Stomach smooth muscle (tissue), 2 donors: ENCODE data around the gene KCNQ1OT1.
A peak's percentile ranks its signal among the peaks of the same experiment; 100 is the strongest.

ENCODE experiments used
- H3K27ac ChIP-seq: one replicate; pipeline ENCODE4 v1.7.0; 2013; ENCODE audit warnings: mild to moderate bottlenecking, low read length, inconsistent platforms
- H3K27me3 ChIP-seq, 2 donors: one replicate each; pipeline ENCODE4 v1.7.0; 2013; ENCODE audit warnings: low read length in 2 of 2; ENCODE audit not compliant: insufficient read depth in 2 of 2, control insufficient read depth in 1 of 2
- H3K36me3 ChIP-seq, 2 donors: one replicate each; pipeline ENCODE4 v1.7.0; 2013; ENCODE audit warnings: low read length in 2 of 2; ENCODE audit not compliant: control insufficient read depth in 2 of 2, insufficient read depth in 2 of 2
- H3K4me1 ChIP-seq: one replicate; pipeline ENCODE4 v1.7.0; 2013; ENCODE audit warnings: low read length; ENCODE audit not compliant: control insufficient read depth, insufficient read depth
- H3K4me3 ChIP-seq, 2 donors: one replicate each; pipeline ENCODE4 v1.7.0; 2013; ENCODE audit warnings: low read length in 2 of 2
- H3K9ac ChIP-seq, 2 donors: one replicate each; pipeline ENCODE4 v1.7.0; 2013; ENCODE audit warnings: low read length in 2 of 2, mild to moderate bottlenecking in 1 of 2
- H3K9me3 ChIP-seq, 2 donors: one replicate each; pipeline ENCODE4 v1.7.0; 2013; ENCODE audit warnings: low read length in 2 of 2; ENCODE audit not compliant: control insufficient read depth in 2 of 2
- donor health status: healthy.
- donor health status: Pancreatic carcinoma.

Gene KCNQ1OT1

DNA sequence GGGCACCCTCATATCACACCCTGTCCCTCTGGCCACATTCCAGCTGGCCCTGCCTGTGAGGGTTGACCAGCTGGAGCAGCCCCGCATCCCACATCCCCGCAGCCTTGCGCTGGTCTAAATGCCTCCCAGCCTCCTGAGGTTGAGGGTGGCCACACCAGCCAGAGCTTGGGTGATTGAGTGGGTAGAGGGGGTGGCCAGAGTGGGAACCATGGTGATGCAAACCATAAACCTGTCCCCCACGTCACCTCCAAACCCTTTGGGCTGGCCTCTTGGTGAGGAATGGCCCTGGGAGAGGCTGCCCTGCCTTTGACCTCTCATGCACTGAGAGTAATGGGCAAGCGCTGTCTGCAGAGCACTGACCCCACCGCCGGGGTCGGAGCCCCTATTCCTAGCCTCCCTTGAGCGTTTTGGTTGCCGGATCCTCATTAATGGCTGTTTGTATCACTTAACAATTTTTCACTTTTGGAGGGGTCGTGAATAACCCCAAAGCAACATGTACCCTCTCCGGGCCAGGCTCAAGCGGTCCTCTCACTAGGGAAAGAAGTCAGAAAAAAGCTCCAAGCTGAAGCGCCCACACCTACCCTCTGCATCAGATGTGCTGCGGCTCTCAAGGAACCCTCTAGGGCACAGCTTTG lies 16.0 kb upstream of the KCNQ1OT1 start:
- H3K27ac ChIP-seq: no peak overlapping the region
- no peak overlapping the region for H3K9ac ChIP-seq
- H3K27me3 ChIP-seq: no peaks in the 10 kb centered on the region
- no peaks in the 10 kb centered on the region for H3K4me1 ChIP-seq
- no peaks in the 10 kb centered on the region for H3K9me3 ChIP-seq
- H3K36me3 ChIP-seq: no peaks in the 10 kb centered on the region
- H3K4me3 ChIP-seq: no peak overlapping the region

DNA sequence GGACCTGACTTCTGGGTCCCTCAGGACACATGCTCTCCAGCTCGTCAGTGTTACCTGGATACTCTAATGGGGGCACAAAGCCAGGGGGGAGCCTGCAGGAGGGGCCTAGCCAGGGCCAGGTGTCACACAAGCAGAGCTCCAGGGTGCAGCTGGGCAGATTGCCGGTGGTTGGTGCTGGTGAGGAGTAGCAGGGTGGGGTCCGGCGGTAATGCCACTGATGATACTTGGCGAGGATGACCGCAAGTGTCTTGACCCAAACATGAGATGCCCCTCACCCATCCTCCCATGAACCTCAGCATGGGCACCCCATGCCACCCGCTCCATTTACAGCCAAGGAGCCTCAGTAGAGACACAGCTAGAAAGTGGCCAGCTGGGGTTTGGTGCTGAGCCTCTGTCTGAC lies 15.1 kb upstream of the KCNQ1OT1 start:
- Histone ChIP-seq H3K9me3 (no peaks in the 10 kb centered on the region), H3K27me3 (no peaks in the 10 kb centered on the region), H3K4me3 (no peak overlapping the region), H3K9ac (no peak overlapping the region), H3K27ac (no peak overlapping the region), H3K4me1 (no peaks in the 10 kb centered on the region), H3K36me3 (no peaks in the 10 kb centered on the region)

DNA sequence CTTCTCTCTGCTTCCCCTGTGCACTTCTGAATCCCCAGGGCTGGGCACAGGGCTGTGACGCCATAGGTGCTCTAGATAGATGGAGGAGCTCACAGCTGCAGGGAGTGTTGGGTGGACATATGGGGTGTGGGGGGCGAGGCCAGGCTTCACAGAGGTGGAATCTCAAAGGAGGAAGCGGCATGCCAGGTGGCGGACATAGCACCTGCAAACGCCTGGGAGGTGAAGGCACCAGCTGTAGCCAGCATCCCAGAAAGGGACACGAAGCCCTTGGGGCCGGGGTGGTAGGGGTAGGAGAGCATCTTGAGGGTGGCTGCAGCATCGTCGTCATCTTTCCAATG lies 14.6 kb upstream of the KCNQ1OT1 start:
- H3K27me3 ChIP-seq: no peaks in the 10 kb centered on the region
- no peak overlapping the region for H3K9ac ChIP-seq
- H3K4me1 ChIP-seq: peaks cover 1% of the 10 kb centered on the region

DNA sequence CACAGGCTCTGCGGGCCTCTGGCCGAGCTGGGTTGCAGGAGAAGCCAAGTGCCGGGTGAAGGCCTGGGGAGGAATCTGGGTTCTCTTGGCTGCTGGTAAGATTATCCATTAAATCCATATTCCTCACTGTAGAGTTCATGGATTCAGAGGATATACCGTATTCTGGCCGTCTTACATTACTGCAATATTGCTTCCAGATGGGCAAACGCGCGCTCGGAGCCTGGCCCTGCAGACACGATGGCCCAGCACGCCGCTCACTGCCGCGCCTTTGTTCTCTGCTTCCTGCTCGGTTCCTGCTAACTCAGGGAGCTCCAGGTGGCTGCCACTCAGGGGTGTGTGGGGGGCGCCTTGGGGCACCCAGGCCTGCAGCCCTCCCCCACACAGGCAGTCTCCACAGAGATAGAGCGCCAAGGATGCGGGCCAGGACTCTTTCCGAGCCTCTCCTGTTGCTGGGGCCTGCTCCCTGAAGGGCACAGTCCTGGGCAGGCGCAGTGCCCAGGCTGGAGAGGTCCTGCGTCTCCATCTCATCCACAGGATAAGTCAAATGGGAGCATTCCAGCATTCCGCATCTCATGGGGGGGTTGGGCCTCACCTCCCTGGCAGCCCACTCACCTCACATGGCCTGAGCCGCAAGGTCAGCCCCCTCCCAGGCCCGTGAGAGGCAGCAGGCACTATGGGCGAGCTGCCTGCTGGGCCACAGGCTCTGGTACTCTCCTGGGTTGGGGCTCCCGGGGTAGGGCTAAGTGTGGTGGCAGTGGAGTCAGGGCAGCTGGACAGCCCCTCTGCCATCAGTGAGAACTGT lies 14.1 kb upstream of the KCNQ1OT1 start:
- no peaks in the 10 kb centered on the region for H3K9me3 ChIP-seq
- no peak overlapping the region for H3K4me3 ChIP-seq
- H3K27me3 ChIP-seq: no peaks in the 10 kb centered on the region
- H3K36me3 ChIP-seq: no peaks in the 10 kb centered on the region
- H3K4me1 ChIP-seq: peaks cover 4% of the 10 kb centered on the region
- H3K9ac ChIP-seq: no peak overlapping the region
- H3K27ac ChIP-seq: no peak overlapping the region

More for the DNA sequence above, 14.6 kb upstream of the KCNQ1OT1 start:
- H3K36me3 ChIP-seq: no peaks in the 10 kb centered on the region
- H3K4me3 ChIP-seq: no peak overlapping the region
- H3K27ac ChIP-seq: no peak overlapping the region
- no peaks in the 10 kb centered on the region for H3K9me3 ChIP-seq

DNA sequence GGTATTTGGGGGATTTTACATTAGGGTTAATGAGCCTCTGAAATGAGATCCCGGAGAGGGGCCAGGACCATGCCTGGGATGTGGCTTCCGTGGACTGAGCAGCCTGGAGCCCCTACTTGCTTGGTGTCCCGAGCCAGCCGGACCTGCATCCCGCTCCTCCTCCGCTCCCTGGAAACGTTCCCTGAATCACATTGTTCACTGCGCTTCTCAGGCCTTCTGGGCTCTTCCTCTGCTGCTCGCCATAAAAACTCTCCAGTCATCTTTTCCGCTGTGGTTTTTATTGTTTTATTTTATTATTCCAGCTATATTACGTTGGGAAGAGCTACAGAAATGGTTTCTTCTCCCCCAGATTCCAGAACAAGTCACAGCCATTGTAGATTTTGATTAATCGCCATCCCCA lies 13.3 kb upstream of the KCNQ1OT1 start:
- H3K4me1 ChIP-seq: peaks cover 11% of the 10 kb centered on the region
- no peak overlapping the region for H3K27ac ChIP-seq
- no peaks in the 10 kb centered on the region for H3K36me3 ChIP-seq
- H3K9me3 ChIP-seq: no peaks in the 10 kb centered on the region
- H3K9ac ChIP-seq: no peak overlapping the region
- H3K27me3 ChIP-seq: no peaks in the 10 kb centered on the region
- no peak overlapping the region for H3K4me3 ChIP-seq

DNA sequence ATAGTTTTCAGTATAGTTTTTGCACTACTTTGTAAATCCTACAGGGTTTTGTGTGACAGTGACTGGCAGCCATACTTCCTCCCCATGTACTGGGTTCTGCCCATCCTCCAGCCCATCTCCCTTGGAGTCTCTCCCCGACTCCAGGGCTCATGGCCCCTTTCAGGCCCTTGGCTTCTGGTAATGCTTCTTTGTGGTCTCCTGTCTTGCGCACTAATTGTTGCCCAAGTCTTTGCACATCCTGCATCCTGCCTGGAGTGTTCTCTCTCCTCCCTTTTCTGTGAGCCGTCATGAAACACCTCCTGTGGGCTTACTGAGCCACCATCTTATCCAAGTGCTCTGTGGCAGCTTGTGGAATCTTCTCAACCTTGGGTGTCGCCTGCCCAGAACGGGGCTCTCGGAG lies 11.4 kb upstream of the KCNQ1OT1 start:
- Histone ChIP-seq H3K4me3 (no peak overlapping the region), H3K36me3 (no peaks in the 10 kb centered on the region), H3K27ac (peak overlapping the region; percentile 11), H3K4me1 (peaks cover 26% of the 10 kb centered on the region), H3K9ac (no peak overlapping the region), H3K27me3 (no peaks in the 10 kb centered on the region), H3K9me3 (peaks cover 0 to 5% of the 10 kb centered on the region in 2 donors)

DNA sequence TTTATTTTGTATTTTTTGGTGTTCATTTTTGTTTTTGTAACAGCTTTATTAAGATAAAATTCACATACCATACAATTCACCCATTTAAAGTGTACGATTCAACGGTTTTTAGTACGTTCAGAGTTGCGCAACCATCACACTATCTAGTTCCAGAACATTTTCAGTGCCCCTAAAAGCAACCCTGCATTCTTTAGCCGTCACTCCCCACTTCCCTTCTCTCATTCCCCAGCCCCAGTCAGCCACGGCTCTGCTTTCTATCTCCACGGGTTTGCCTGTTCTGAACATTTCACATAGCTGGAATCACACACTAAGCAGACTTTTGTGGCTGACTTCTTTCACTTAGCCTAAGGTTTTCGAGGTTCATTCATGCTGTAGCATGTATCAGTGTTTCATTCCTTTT lies 9.6 kb upstream of the KCNQ1OT1 start:
- Histone ChIP-seq H3K27ac (peak overlapping the region; percentile 73), H3K4me1 (peaks cover 28% of the 10 kb centered on the region)

DNA sequence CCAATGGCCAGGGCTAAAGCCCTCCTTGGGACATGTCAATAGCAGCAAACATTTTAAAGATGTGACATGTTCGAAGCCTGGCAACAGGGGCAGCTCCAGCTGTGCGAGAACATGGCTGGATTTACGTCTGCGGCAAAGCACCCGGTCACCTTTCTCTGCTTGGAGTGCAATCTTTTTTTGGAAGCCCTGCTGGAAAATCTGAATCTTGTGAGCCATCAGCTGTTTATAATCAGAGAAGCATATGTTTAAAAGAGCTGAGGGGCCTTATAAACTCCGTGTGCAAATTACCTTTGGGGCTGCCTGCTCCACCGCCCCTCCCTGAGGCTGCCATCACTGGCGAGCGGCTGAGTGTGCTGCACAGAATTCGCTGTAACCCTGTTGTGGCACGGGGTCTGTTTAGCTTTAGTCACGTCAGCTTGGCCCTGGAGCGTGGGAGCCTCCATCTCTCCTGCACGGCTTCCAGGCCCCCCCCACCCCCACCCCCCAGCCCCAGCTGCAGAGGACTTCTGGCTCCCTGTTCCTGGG lies 9.0 kb upstream of the KCNQ1OT1 start:
- Histone ChIP-seq H3K9ac (peak overlapping the region; percentile 39 to 51), H3K27me3 (no peaks in the 10 kb centered on the region), H3K4me3 (peak overlapping the region; percentile 41 to 65), H3K9me3 (peaks cover 0 to 5% of the 10 kb centered on the region in 2 donors), H3K36me3 (no peaks in the 10 kb centered on the region), H3K27ac (peak overlapping the region; percentile 98), H3K4me1 (peaks cover 28% of the 10 kb centered on the region)

More for the DNA sequence above, 9.6 kb upstream of the KCNQ1OT1 start:
- H3K9me3 ChIP-seq: peaks cover 0 to 5% of the 10 kb centered on the region in 2 donors
- H3K36me3 ChIP-seq: no peaks in the 10 kb centered on the region
- no peaks in the 10 kb centered on the region for H3K27me3 ChIP-seq
- peak overlapping the region; percentile 14 to 64 for H3K9ac ChIP-seq
- peak overlapping the region; percentile 42 to 58 for H3K4me3 ChIP-seq

DNA sequence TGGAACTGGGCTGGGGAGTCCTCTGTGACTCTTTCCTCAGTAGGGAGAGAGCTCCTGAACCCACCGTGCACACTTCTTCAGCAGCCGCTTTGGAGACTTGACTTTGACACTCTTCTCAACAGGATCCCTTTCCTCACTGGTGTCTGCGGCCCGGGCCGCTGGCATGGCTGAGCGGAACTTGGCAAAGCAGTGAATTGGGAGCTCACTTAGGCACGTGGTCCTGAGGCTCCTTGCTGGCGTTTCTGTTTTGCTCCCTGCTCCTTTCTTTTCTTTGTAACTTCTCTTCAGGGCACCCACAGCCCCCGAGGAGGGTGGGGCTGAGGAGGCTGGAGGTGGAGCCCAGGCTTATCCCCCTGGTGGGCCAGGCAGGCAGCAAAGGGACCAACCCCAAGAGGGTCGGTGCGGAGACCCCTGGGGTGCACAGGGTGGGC lies 8.4 kb upstream of the KCNQ1OT1 start:
- peak overlapping the region; percentile 39 to 51 for H3K9ac ChIP-seq
- peaks cover 0 to 5% of the 10 kb centered on the region in 2 donors for H3K9me3 ChIP-seq
- no peaks in the 10 kb centered on the region for H3K36me3 ChIP-seq
- H3K27ac ChIP-seq: peak overlapping the region; percentile 98
- no peaks in the 10 kb centered on the region for H3K27me3 ChIP-seq
- H3K4me1 ChIP-seq: peaks cover 28% of the 10 kb centered on the region
- peak overlapping the region; percentile 41 to 65 for H3K4me3 ChIP-seq

DNA sequence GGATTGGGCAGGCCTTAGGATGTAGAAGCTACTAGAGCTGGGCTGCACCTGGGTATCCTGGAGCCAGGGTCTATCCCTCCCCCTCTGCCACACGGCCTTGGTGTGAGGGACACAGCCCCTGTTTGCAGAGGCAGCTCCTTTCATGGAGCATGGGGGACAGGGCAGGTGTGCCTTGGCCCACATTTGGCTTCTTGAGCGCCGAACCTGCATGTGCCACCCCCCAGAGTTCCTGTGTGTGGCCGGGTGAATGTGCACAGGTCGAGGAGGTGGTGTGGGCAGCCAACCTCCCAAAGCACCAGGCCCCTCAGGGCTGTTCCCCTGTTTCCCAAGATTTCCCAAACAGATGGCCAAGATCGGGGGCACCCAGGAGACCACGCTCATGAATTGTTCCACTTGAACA lies 7.9 kb upstream of the KCNQ1OT1 start:
- Histone ChIP-seq H3K4me3 (peak overlapping the region in 1 of 2 donors; percentile 65), H3K27me3 (no peaks in the 10 kb centered on the region), H3K9me3 (peaks cover 0 to 5% of the 10 kb centered on the region in 2 donors), H3K4me1 (peaks cover 28% of the 10 kb centered on the region), H3K27ac (peak overlapping the region; percentile 98), H3K36me3 (no peaks in the 10 kb centered on the region), H3K9ac (no peak overlapping the region)

DNA sequence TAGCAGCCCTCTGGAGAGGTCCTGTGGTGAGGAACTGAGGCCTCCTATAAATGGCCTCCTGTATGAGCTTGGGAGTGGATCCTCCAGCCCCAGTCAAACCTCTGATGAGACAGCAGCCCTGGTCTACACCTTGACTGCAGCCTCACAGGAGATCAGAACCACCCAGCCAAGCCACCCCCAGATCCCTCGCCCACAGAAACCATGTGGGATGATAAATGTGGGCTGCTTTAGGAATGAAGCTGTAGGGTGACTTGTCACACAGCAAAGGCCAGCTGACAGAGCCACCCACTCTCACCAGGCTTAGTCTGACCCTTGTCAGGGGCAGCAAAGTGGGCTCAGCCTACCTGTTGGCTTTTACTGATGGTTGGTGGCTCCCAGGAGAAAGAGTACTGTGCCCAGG lies 6.5 kb upstream of the KCNQ1OT1 start:
- Histone ChIP-seq H3K27ac (no peak overlapping the region), H3K9me3 (peaks cover 0 to 5% of the 10 kb centered on the region in 2 donors)

More for the DNA sequence above, 6.5 kb upstream of the KCNQ1OT1 start:
- Histone ChIP-seq H3K36me3 (no peaks in the 10 kb centered on the region), H3K4me3 (no peak overlapping the region), H3K9ac (no peak overlapping the region), H3K27me3 (no peaks in the 10 kb centered on the region), H3K4me1 (peaks cover 29% of the 10 kb centered on the region)
